Measurements from ENCODE around the gene SIPA1L3.

SIPA1L3 gene

DNA sequence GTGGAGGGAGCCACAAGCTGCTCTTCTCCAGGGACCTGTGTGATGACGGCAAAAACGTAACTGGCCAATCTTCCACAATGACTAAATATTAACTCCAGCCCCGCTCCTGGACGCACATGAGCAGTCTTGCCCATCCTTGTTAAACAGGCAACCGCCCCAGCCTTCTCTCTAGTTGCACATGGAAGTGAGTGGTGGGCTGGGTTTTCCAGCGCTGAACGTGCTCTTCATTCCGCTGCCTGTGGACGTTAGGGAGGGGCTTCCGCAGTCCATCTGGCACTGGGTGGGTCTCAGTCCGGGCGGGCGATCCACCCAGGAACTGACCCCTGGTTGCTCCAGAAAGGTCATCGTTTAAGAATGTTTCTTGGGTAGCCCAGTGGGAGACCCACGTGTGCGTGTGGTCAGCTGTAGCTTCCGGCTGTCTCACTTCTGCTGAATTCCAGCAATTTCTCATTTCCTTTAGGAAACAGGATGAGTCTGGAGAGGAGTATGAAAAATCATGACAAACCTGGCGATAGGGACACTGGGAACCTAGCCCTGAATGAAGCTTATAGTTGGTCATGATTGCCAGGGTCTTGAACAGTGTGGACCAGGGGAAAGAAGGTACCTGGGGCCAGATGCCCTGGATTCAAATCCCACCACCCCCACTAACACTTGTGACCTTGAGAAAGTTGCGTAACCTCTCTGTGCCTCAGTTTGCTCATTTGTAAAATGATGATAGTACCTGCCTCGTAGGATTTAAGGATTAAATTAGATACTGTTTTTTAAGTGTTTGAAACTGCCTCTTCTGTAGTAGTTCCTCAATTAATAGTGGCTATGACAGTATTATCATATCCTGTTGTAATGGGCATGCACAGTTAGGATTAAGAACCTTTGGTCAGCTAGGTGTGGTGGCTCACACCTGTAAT lies 92.6 kb downstream of the SIPA1L3 start:
- TF ChIP-seq, protein P1, sequence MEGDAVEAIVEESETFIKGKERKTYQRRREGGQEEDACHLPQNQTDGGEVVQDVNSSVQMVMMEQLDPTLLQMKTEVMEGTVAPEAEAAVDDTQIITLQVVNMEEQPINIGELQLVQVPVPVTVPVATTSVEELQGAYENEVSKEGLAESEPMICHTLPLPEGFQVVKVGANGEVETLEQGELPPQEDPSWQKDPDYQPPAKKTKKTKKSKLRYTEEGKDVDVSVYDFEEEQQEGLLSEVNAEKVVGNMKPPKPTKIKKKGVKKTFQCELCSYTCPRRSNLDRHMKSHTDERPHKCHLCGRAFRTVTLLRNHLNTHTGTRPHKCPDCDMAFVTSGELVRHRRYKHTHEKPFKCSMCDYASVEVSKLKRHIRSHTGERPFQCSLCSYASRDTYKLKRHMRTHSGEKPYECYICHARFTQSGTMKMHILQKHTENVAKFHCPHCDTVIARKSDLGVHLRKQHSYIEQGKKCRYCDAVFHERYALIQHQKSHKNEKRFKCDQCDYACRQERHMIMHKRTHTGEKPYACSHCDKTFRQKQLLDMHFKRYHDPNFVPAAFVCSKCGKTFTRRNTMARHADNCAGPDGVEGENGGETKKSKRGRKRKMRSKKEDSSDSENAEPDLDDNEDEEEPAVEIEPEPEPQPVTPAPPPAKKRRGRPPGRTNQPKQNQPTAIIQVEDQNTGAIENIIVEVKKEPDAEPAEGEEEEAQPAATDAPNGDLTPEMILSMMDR (IDR thresholded peaks at IDR 0.05; ENCODE audit: low read depth, low read length), result no peak
- Histone ChIP-seq H3K27ac (no peak overlapping the region), H3K27me3 (ENCODE audit: insufficient read depth, low read depth, severe bottlenecking) (no peaks in the 10 kb centered on the region), H3K36me3 (no peaks in the 10 kb centered on the region), H3K4me3 (ENCODE audit: low read depth, low read length) (no peak overlapping the region), H3K9me3 (ENCODE audit: severe bottlenecking) (no peaks in the 10 kb centered on the region)
- no peak for DNase-seq

DNA sequence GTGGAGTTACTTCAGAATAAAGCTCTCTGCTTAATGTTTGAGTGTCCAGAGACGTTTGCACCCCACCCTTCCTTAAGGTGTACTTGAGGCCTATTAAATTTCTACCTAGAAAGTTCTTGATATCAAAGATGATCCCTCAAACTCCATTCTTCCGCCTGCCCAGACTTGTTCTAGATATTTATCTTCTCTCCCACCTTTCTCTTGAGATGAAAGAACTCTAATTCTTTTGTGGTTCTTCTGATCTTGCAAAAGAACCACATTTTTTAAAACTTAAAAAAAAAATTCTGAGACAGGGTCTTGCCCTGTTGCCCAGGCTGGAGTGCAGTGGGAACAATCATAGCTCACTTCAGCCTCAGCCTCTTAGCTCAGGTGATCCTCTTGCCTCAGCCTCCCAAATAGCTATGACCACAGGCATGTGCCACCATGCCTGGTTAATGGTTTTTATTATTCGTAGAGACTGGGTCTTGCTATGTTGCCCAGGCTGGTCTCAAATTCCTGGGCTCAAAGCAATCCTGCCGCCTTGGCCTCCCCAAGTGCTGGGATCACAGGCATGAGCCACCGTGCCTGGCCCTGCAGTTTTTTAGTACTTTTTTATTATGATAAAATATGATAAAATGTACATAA lies 94.3 kb downstream of the SIPA1L3 start:
- no peak for DNase-seq
- Histone ChIP-seq H3K27ac (no peak overlapping the region), H3K27me3 (ENCODE audit: insufficient read depth, low read depth, severe bottlenecking) (no peaks in the 10 kb centered on the region), H3K36me3 (no peaks in the 10 kb centered on the region), H3K4me3 (ENCODE audit: low read depth, low read length) (no peak overlapping the region), H3K9me3 (ENCODE audit: severe bottlenecking) (no peaks in the 10 kb centered on the region)
- TF ChIP-seq, protein P1 (IDR thresholded peaks at IDR 0.05; ENCODE audit: low read depth, low read length), result no peak

DNA sequence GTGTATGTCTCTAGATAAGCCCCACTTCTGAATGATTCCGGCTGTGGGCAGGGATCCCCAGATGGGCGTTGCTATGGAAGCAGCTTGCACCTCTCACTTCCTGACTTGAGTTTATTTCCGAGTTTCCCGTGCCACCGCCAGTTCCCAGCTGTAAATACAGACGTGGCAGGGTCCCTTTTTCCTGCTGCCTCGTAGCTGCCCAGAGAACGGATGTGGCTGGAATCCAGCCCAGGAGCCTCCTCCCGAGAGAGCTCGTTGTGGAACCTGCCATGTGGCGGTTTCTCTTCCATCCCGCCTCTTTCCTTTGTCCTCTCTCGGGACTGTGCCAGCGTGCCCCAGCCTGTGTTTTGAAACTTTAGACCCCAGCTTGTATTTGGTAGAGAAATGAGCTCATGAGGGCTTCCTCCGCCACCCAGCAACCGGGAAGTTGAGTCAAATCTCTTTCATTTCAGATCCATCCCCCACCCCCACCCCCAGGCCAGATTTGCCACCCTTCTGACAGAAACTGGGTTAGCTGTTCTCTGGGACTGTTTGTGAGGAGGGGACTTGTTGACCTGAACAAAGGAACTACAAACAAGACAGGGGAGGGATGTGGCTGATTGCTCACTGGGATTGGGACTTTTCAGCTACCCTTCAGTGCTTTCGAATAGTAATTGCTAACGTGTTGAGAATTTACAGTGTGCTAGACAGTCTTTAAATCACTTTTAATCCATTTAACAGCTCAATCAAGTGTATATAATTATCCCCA lies 96.6 kb downstream of the SIPA1L3 start:
- peak overlapping the region; percentile 85 for H3K27ac ChIP-seq
- H3K9me3 ChIP-seq (ENCODE audit: severe bottlenecking), result no peaks in the 10 kb centered on the region
- H3K27me3 ChIP-seq (ENCODE audit: insufficient read depth, low read depth, severe bottlenecking), result no peaks in the 10 kb centered on the region
- peak overlapping the region; percentile 26 for H3K4me3 ChIP-seq (ENCODE audit: low read depth, low read length)
- peak; percentile 24 for DNase-seq
- TF ChIP-seq, protein P1 (IDR thresholded peaks at IDR 0.05; ENCODE audit: low read depth, low read length), result no peak
- no peaks in the 10 kb centered on the region; the same call in 1 of the 2 replicates for H3K36me3 ChIP-seq

DNA sequence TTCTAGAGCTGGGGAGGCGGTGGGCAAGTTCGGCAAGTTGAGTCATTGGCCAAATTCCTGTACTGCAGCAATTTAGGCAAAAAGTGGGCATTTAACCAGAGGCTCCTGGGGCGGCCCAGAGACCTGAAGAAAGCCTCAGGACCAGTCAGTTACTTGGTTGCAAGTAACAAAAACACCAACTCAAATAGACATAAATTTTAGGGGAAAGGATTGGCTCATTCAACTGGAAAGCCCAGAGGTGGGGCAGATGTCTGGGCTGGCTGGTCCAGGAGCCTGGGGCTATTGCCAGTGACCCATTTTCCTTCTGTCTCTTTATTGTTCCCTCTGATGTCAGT lies 97.1 kb downstream of the SIPA1L3 start:
- TF ChIP-seq, protein P1 (IDR thresholded peaks at IDR 0.05; ENCODE audit: low read depth, low read length), result no peak
- Histone ChIP-seq H3K4me3 (ENCODE audit: low read depth, low read length) (peak overlapping the region; percentile 26), H3K9me3 (ENCODE audit: severe bottlenecking) (no peaks in the 10 kb centered on the region), H3K27ac (peak overlapping the region; percentile 85), H3K36me3 (no peaks in the 10 kb centered on the region; the same call in 1 of the 2 replicates), H3K27me3 (ENCODE audit: insufficient read depth, low read depth, severe bottlenecking) (no peaks in the 10 kb centered on the region)
- no peak for DNase-seq

DNA sequence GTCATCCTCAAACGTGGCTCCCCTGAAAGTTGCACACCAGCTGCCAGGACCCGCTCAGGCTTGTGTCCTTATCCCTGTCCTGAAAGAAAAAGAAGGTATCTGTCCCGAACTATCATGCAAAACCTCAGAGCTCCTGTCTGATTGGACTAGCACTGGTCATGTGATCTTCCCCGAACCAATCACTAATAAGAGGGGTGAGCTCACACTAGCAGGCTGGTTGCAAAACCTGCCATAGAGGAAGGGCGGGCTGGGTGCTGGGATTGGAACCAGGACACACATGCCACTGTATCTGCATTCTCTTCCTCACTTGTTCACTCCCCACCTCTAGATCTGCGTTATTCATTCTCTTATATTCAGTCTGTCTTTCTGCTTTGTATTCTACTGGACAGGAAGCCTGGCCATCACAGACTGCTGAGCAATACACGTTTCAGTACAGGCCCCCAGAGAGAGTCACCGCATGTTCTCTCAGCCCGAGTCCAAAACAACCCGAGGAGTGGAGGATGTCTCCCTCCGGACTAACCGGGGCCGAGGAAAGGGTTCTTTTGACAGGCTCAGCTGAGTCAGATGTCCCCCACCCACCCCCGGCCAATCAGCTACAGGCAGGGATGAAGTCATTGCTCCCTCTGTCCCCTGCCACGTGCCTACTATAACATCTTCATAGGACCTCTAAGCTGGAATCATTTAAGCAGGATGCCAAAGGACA lies 97.7 kb downstream of the SIPA1L3 start:
- Histone ChIP-seq H3K4me3 (ENCODE audit: low read depth, low read length) (peak overlapping the region; percentile 26), H3K27ac (peak overlapping the region; percentile 85), H3K9me3 (ENCODE audit: severe bottlenecking) (no peaks in the 10 kb centered on the region), H3K27me3 (ENCODE audit: insufficient read depth, low read depth, severe bottlenecking) (no peaks in the 10 kb centered on the region), H3K36me3 (no peaks in the 10 kb centered on the region; the same call in 1 of the 2 replicates)
- peak; percentile 77 for DNase-seq
- TF ChIP-seq, protein P1 (IDR thresholded peaks at IDR 0.05; ENCODE audit: low read depth, low read length), result no peak
